K562 (cell line): Measurements from ENCODE around the gene SDF4. TPM values are rescaled to one million over a fixed set of nuclear protein-coding genes. Genes with fewer than 3 reads are reported as not detected.

Experiments
- ARID2 ChIP-seq: fragments of 450-650 bp; IDR thresholded peaks from 2 replicates; pipeline ENCODE4 v1.6.1; 2017; ENCODE audit warnings: antibody characterized with exemption, mild to moderate bottlenecking
- ASH1L ChIP-seq: fragments of 450-650 bp; IDR thresholded peaks from 2 replicates; pipeline ENCODE4 v1.6.1; 2018; ENCODE audit warnings: borderline replicate concordance, mild to moderate bottlenecking, low read depth; ENCODE audit not compliant: partially characterized antibody
- ATF7 ChIP-seq: fragments of 450-650 bp; IDR thresholded peaks from 2 replicates; pipeline ENCODE4 v1.7.1; 2014; ENCODE audit warnings: mild to moderate bottlenecking, moderate library complexity
- CHD1 ChIP-seq: fragments of 200-600 bp; sonication (generic); IDR thresholded peaks from one replicate; pipeline ENCODE4 v1.6.1; 2012; ENCODE audit warnings: mild to moderate bottlenecking, moderate library complexity, low read length, inconsistent platforms
- EP300 ChIP-seq: IDR thresholded peaks from 2 replicates; pipeline ENCODE4 v1.6.1; 2012; ENCODE audit warnings: low read length, improper control_type of control experiment
- FUS ChIP-seq: fragments of 200-400 bp; formaldehyde crosslinking; optimal IDR thresholded peaks from 2 replicates; pipeline ENCODE3; 2017; ENCODE audit warnings: low read depth, low read length
- GTF2A2 ChIP-seq: IDR thresholded peaks from 2 replicates; pipeline ENCODE4 v1.6.1; 2016; ENCODE audit warnings: mild to moderate bottlenecking, missing genetic modification characterization, missing compliant biosample characterization
- MAZ ChIP-seq, 2 experiments: fragments of 450-650 bp in 1 of 2; sonication (generic) in 1 of 2; formaldehyde crosslinking; IDR thresholded peaks in 1 of 2; conservative IDR thresholded peaks in 1 of 2; 2 replicates each; pipeline versions ENCODE4 v1.4.0 to v1.5.0; 2020; ENCODE audit warnings: mild to moderate bottlenecking in 1 of 2, missing genetic modification reagents in 1 of 2
- OTX1 ChIP-seq: fragments of 450-650 bp; formaldehyde crosslinking; IDR thresholded peaks from 2 replicates; pipeline ENCODE4 v1.4.0; 2022; ENCODE audit warnings: mild to moderate bottlenecking
- PCBP1 ChIP-seq: fragments of 200-400 bp; formaldehyde crosslinking; IDR thresholded peaks from 2 replicates; pipeline ENCODE4 v1.6.1; 2018; ENCODE audit warnings: mild to moderate bottlenecking, low read depth, low read length; ENCODE audit not compliant: poor library complexity, severe bottlenecking
- RFX5 ChIP-seq: IDR thresholded peaks from 2 replicates; pipeline ENCODE4 v1.6.1; 2011; ENCODE audit warnings: low read depth, mild to moderate bottlenecking, improper control_type of control experiment, low read length
- ZBTB17 ChIP-seq: fragments of 450-650 bp; formaldehyde crosslinking; IDR thresholded peaks from 2 replicates; pipeline ENCODE4 v1.4.0; 2020; ENCODE audit warnings: mild to moderate bottlenecking
- ZHX1 ChIP-seq: fragments of 150-350 bp; conservative IDR thresholded peaks from 2 replicates; pipeline ENCODE4 v1.6.1; 2014; ENCODE audit warnings: low read length
- ZNF696 ChIP-seq: fragments of 250-450 bp; sonication (Bioruptor Pico); conservative IDR thresholded peaks from 2 replicates; pipeline ENCODE4 v1.4.0; 2020; ENCODE audit warnings: mild to moderate bottlenecking, moderate library complexity
- polyA plus RNA-seq, 8 experiments: library from polyadenylated mRNA; depleted of rRNA in 4 of 8; stranded (reverse) in 5 of 8; unstranded in 3 of 8; fragments of >200 nt; fragmentation: Nextera tagmentation in 2 of 8; fragmentation: Illumina TruSeq in 1 of 8; extraction: Ambion mirVana in 2 of 8; extraction: Trizol in 1 of 8; gene quantifications; 2 replicates each; pipeline versions ENCODE4 v1.2.1 to v1.2.3, GENCODE V29; 2011 to 2014; ENCODE audit warnings: inconsistent platforms in 1 of 8, missing spikeins in 1 of 8
- total RNA-seq, 7 experiments: library from RNA; depleted of rRNA in 6 of 7; stranded (reverse); fragments of >200 nt in 6 of 7; fragmentation: Illumina TruSeq in 2 of 7; extraction: Trizol in 2 of 7; gene quantifications; 2 replicates each; pipeline versions ENCODE4 v1.2.1 to v1.2.3, GENCODE V29; 2011 to 2021; ENCODE audit warnings: low replicate concordance in 1 of 7
- TF ChIP-seq, protein P1 (sequence below), 2 experiments: fragments of 450-650 bp; IDR thresholded peaks; 2 replicates each; pipeline ENCODE4 v1.6.1; 2018; ENCODE audit warnings: mild to moderate bottlenecking in 2 of 2, low read depth in 1 of 2; ENCODE audit not compliant: partially characterized antibody in 2 of 2
- TF ChIP-seq, protein P2 (sequence below): sonication (generic); formaldehyde crosslinking; IDR thresholded peaks from 2 replicates; pipeline ENCODE4 v1.8.0; 2022; ENCODE audit warnings: mild to moderate bottlenecking, low read depth, missing genetic modification reagents
- TF ChIP-seq, protein P3 (sequence below): fragments of 250-450 bp; sonication (Bioruptor Pico); IDR thresholded peaks from 2 replicates; pipeline ENCODE4 v1.4.0; 2020; ENCODE audit warnings: borderline replicate concordance

The SDF4 gene
- total and polyA plus RNA-seq, 9 of the 15 experiments (the other 6 are each of a cell fraction or from before 2014, with no cell fraction given): 0.35 to 160 (median 65.2) TPM

- TF ChIP-seq, protein P1, sequence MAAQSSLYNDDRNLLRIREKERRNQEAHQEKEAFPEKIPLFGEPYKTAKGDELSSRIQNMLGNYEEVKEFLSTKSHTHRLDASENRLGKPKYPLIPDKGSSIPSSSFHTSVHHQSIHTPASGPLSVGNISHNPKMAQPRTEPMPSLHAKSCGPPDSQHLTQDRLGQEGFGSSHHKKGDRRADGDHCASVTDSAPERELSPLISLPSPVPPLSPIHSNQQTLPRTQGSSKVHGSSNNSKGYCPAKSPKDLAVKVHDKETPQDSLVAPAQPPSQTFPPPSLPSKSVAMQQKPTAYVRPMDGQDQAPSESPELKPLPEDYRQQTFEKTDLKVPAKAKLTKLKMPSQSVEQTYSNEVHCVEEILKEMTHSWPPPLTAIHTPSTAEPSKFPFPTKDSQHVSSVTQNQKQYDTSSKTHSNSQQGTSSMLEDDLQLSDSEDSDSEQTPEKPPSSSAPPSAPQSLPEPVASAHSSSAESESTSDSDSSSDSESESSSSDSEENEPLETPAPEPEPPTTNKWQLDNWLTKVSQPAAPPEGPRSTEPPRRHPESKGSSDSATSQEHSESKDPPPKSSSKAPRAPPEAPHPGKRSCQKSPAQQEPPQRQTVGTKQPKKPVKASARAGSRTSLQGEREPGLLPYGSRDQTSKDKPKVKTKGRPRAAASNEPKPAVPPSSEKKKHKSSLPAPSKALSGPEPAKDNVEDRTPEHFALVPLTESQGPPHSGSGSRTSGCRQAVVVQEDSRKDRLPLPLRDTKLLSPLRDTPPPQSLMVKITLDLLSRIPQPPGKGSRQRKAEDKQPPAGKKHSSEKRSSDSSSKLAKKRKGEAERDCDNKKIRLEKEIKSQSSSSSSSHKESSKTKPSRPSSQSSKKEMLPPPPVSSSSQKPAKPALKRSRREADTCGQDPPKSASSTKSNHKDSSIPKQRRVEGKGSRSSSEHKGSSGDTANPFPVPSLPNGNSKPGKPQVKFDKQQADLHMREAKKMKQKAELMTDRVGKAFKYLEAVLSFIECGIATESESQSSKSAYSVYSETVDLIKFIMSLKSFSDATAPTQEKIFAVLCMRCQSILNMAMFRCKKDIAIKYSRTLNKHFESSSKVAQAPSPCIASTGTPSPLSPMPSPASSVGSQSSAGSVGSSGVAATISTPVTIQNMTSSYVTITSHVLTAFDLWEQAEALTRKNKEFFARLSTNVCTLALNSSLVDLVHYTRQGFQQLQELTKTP (IDR thresholded peaks at IDR 0.05; ENCODE audit: low read depth in 1 of 2, partially characterized antibody in 2 of 2): no peak
- TF ChIP-seq FUS: no peak
- no peak for TF ChIP-seq ZNF696 (CRISPR knock-in tag)
- no peak for TF ChIP-seq ASH1L
- TF ChIP-seq CHD1: no peak
- no peak for TF ChIP-seq GTF2A2 (tag)
- peak; percentile 18; the same call in 1 of the 2 replicates for TF ChIP-seq EP300
- TF ChIP-seq, protein P2, sequence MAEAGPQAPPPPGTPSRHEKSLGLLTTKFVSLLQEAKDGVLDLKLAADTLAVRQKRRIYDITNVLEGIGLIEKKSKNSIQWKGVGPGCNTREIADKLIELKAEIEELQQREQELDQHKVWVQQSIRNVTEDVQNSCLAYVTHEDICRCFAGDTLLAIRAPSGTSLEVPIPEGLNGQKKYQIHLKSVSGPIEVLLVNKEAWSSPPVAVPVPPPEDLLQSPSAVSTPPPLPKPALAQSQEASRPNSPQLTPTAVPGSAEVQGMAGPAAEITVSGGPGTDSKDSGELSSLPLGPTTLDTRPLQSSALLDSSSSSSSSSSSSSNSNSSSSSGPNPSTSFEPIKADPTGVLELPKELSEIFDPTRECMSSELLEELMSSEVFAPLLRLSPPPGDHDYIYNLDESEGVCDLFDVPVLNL: no peak
- peak; percentile 39 to 93 for TF ChIP-seq MAZ (CRISPR knock-in tag; conservative IDR thresholded peaks at IDR 0.05 in 1 of 2, IDR thresholded peaks at IDR 0.05 in 1 of 2)
- no peak for TF ChIP-seq ZBTB17 (CRISPR knock-in tag)
- peak; percentile 82 for TF ChIP-seq ATF7
- TF ChIP-seq RFX5: no peak
- TF ChIP-seq ZHX1: no peak
- TF ChIP-seq, protein P3, sequence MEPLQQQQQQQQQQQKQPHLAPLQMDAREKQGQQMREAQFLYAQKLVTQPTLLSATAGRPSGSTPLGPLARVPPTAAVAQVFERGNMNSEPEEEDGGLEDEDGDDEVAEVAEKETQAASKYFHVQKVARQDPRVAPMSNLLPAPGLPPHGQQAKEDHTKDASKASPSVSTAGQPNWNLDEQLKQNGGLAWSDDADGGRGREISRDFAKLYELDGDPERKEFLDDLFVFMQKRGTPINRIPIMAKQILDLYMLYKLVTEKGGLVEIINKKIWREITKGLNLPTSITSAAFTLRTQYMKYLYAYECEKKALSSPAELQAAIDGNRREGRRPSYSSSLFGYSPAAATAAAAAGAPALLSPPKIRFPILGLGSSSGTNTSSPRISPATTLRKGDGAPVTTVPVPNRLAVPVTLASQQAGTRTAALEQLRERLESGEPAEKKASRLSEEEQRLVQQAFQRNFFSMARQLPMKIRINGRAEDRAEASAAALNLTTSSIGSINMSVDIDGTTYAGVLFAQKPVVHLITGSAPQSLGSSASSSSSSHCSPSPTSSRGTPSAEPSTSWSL (CRISPR knock-in tag): no peak
- no peak for TF ChIP-seq ARID2
- TF ChIP-seq PCBP1: no peak
- no peak for TF ChIP-seq OTX1 (CRISPR knock-in tag)
Observed at GRCh38 chr1:1200876-1201810, 30.7 kb downstream of the SDF4 start (continued).
